GM23248 (cell line): ENCODE results near the gene NUDCD3. TPM values are rescaled to one million over a fixed set of nuclear protein-coding genes. Genes with fewer than 3 reads are reported as not detected.

Source experiments
- DNase-seq: peaks from one replicate; pipeline ENCODE4 v3.0.0-alpha.2; 2015
- H2AFZ ChIP-seq: fragments of 200-600 bp; sonication (generic); 2 replicates; pipeline ENCODE4 v1.6.1; 2016; ENCODE audit warnings: antibody characterized with exemption
- H3F3A ChIP-seq: fragments of 200-600 bp; sonication (generic); 2 replicates; pipeline ENCODE4 v1.6.1; 2016; ENCODE audit warnings: mild to moderate bottlenecking, antibody characterized with exemption, mixed run types; ENCODE audit not compliant: insufficient read depth
- H3K27ac ChIP-seq: fragments of 200-600 bp; sonication (generic); 2 replicates; pipeline ENCODE4 v1.5.1; 2016; ENCODE audit warnings: mild to moderate bottlenecking
- H3K27me3 ChIP-seq: fragments of 200-600 bp; sonication (generic); replicated peaks from 2 replicates; pipeline ENCODE4 v1.6.1; 2016; ENCODE audit warnings: mild to moderate bottlenecking; ENCODE audit not compliant: insufficient read depth
- H3K36me3 ChIP-seq: fragments of 200-600 bp; sonication (generic); 2 replicates; pipeline ENCODE4 v1.6.1; 2016; ENCODE audit warnings: low read depth, mild to moderate bottlenecking
- H3K4me1 ChIP-seq: fragments of 200-600 bp; sonication (generic); 2 replicates; pipeline ENCODE4 v1.6.1; 2016; ENCODE audit warnings: mild to moderate bottlenecking; ENCODE audit not compliant: insufficient read depth
- H3K4me2 ChIP-seq: fragments of 200-600 bp; sonication (generic); one replicate; pipeline ENCODE4 v1.6.1; 2016; ENCODE audit warnings: mild to moderate bottlenecking; ENCODE audit not compliant: unreplicated experiment
- H3K4me3 ChIP-seq: fragments of 200-600 bp; sonication (generic); 2 replicates; pipeline ENCODE4 v1.5.1; 2016; ENCODE audit warnings: mild to moderate bottlenecking
- H3K79me2 ChIP-seq: fragments of 200-600 bp; sonication (generic); 2 replicates; pipeline ENCODE4 v1.6.1; 2016; ENCODE audit warnings: mild to moderate bottlenecking; ENCODE audit not compliant: insufficient read depth
- H3K9ac ChIP-seq: fragments of 200-600 bp; sonication (generic); 2 replicates; pipeline ENCODE4 v1.6.1; 2016; ENCODE audit warnings: mild to moderate bottlenecking
- H3K9me2 ChIP-seq: fragments of 200-600 bp; sonication (generic); 2 replicates; pipeline ENCODE4 v1.6.1; 2016; ENCODE audit warnings: mixed run types, mild to moderate bottlenecking, moderate library complexity; ENCODE audit not compliant: insufficient read depth
- H3K9me3 ChIP-seq: fragments of 200-600 bp; sonication (generic); one replicate; pipeline ENCODE4 v1.6.1; 2017; ENCODE audit warnings: low read depth
- H4K20me1 ChIP-seq: fragments of 200-600 bp; sonication (generic); 2 replicates; pipeline ENCODE4 v1.6.0; 2016; ENCODE audit not compliant: insufficient read depth
- EZH2 ChIP-seq: fragments of 200-600 bp; sonication (generic); IDR thresholded peaks from 2 replicates; pipeline ENCODE4 v1.6.1; 2018; ENCODE audit warnings: antibody characterized with exemption, mild to moderate bottlenecking; ENCODE audit not compliant: insufficient read depth, poor library complexity, severe bottlenecking
- EZH2phosphoT487 ChIP-seq: fragments of 200-600 bp; sonication (generic); IDR thresholded peaks from 2 replicates; pipeline ENCODE4 v1.6.1; 2018; ENCODE audit warnings: antibody characterized with exemption, moderate library complexity, mild to moderate bottlenecking, low read depth; ENCODE audit not compliant: insufficient read depth
- WGBS, 2 experiments: methylation state at CpG; one replicate each; pipeline ENCODE4 v1.1.6; 2015 to 2017; ENCODE audit warnings: low lambda C conversion rate in 2 of 2, low coverage in 1 of 2; ENCODE audit errors: missing lambda C conversion rate in 2 of 2; 5-methylcytosine and 5-hydroxymethylcytosine counted together
- in situ Hi-C: fragments of 300-500 bp; cut with MboI; formaldehyde crosslinking; loops from 2 replicates; pipeline ENCODE4 v1.15.0; 2020
- polyA plus RNA-seq: library from polyadenylated mRNA; unstranded; fragments of >200 nt; fragmentation: Nextera tagmentation; extraction: Ambion mirVana; gene quantifications from 2 replicates; pipeline ENCODE4 v1.2.1, GENCODE V29; 2016
- total RNA-seq: library from RNA; depleted of rRNA; stranded (reverse); fragments of >200 nt; shearing (Covaris generic); gene quantifications from 2 replicates; pipeline ENCODE4 v1.2.3, GENCODE V29; 2014

NUDCD3 gene
- total and polyA plus RNA-seq, 2 experiments from 2014 or later, result 56.7 to 79.1 TPM

DNA sequence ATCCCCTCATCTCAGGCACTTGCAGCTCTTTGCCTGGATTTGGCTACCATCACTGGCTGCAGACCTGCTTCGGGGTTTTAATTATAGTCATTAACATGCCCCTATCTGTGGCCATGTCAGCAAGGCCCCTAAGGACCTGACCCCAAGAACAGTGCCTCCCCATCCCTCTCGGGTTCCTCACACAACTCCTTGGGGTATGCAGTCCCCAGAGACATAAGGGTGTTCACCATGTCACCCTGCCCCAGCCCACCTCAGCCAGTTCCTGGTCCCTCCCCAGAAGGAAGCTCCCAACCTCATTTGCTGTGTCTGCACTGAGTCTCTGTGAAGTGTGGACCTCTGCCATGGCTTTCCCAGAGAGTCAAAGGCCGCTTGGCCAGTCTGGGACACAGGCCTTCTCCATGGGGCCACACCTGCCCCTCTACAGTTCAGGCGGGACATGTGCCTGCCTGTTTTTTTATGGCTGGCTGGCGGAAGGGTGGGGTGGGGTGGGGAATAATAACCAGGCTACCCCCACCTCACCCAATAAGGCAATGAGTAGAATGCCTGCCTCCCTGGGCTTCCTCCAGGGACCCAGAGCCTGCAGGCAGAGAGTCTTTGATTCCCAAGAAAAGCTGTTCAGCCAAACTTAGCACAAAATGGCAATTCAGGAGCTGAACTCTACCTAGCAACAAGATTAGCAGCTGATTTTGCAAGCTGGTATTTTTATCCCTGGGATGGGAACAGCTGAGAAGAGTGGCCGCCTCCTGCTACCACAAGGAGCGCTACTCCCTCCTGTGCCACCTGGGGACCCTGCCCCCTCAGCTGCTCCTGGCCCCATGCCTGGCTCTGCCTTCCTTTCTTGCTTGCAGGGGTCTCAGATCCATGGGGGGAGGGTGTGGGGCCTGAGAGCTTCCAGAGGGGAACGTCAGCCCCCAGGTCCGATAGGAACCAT is 141.3 kb downstream of the NUDCD3 start:
- Histone ChIP-seq H4K20me1 (no peaks in the 10 kb centered on the region), H3K9me2 (no peaks in the 10 kb centered on the region), H3F3A (no peaks in the 10 kb centered on the region), H2AFZ (no peak overlapping the region), H3K4me2 (no peak overlapping the region), H3K27ac (no peak overlapping the region), H3K4me3 (no peak overlapping the region), H3K9me3 (no peaks in the 10 kb centered on the region), H3K27me3 (no peaks in the 10 kb centered on the region), H3K79me2 (no peaks in the 10 kb centered on the region), H3K36me3 (no peaks in the 10 kb centered on the region), H3K4me1 (no peaks in the 10 kb centered on the region), H3K9ac (no peak overlapping the region)
- 62 to 78% methylated on average over 8 to 9 of the region's 9 CpGs for WGBS, 2 experiments
- no peak for TF ChIP-seq EZH2phosphoT487
- TF ChIP-seq EZH2, result no peak
- DNase-seq, result no peak
- in situ Hi-C loops, result no loop called here

- WGBS, 2 experiments, result 66 to 67% methylated on average over 2 of the region's 2 CpGs
- H3F3A ChIP-seq, result no peaks in the 10 kb centered on the region
- H3K79me2 ChIP-seq, result no peaks in the 10 kb centered on the region
- H2AFZ ChIP-seq, result no peak overlapping the region
- H3K4me2 ChIP-seq, result no peak overlapping the region
- in situ Hi-C loops, result no loop called here
- TF ChIP-seq EZH2phosphoT487, result no peak
- TF ChIP-seq EZH2, result no peak
- no peaks in the 10 kb centered on the region for H3K27me3 ChIP-seq
- no peaks in the 10 kb centered on the region for H3K9me2 ChIP-seq
- no peak overlapping the region for H3K4me3 ChIP-seq
- peak; percentile 67 for DNase-seq
- H4K20me1 ChIP-seq, result no peaks in the 10 kb centered on the region
- no peaks in the 10 kb centered on the region for H3K36me3 ChIP-seq
- H3K9me3 ChIP-seq, result no peaks in the 10 kb centered on the region
- no peak overlapping the region for H3K27ac ChIP-seq
- no peak overlapping the region for H3K9ac ChIP-seq
- H3K4me1 ChIP-seq, result no peaks in the 10 kb centered on the region
Measured at GRCh38 chr7:44348300-44348699, 142.2 kb downstream of the NUDCD3 start.

DNA sequence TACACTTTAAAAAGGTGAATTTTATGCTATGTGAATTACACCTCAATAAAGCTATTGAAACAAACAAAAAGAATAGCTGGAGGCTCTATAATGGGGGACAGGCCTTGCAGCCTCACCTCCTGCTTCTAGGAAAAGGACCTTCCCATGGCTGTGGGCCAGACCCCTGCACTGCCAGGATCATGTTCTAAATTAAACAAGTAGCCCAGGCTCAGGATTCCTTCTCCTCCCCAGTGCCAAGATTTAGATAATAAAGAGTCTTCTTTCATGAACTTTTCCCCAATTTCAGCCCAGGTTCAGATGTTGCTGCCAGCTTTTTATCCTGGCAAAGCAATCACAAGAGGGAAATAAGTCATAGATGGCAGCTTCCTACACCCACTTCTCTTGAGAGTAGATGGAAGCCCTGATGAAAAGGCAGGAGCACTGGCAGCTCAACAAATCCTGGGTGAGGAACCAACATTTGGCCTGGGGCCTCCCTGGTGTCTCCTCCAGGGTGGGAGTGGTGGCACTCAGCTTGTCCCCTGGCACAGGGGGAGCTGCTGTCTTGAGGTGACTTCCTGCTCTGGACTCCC is 142.8 kb downstream of the NUDCD3 start:
- Histone ChIP-seq H3K27ac (no peak overlapping the region), H4K20me1 (no peaks in the 10 kb centered on the region), H3K9me3 (no peaks in the 10 kb centered on the region), H3K9me2 (no peaks in the 10 kb centered on the region), H3K79me2 (no peaks in the 10 kb centered on the region), H3K9ac (no peak overlapping the region), H3F3A (no peaks in the 10 kb centered on the region), H3K4me3 (no peak overlapping the region), H3K4me1 (no peaks in the 10 kb centered on the region), H3K27me3 (no peaks in the 10 kb centered on the region), H3K36me3 (no peaks in the 10 kb centered on the region), H3K4me2 (no peak overlapping the region), H2AFZ (no peak overlapping the region)
- TF ChIP-seq EZH2 (no peak), EZH2phosphoT487 (no peak)
- no peak for DNase-seq
- in situ Hi-C loops, result no loop called here

- Histone ChIP-seq H2AFZ (no peak overlapping the region), H3K79me2 (no peaks in the 10 kb centered on the region), H3K36me3 (no peaks in the 10 kb centered on the region), H3K9me2 (no peaks in the 10 kb centered on the region), H3F3A (no peaks in the 10 kb centered on the region), H4K20me1 (no peaks in the 10 kb centered on the region), H3K27me3 (no peaks in the 10 kb centered on the region), H3K4me3 (no peak overlapping the region), H3K9me3 (no peaks in the 10 kb centered on the region), H3K27ac (no peak overlapping the region), H3K9ac (no peak overlapping the region), H3K4me2 (no peak overlapping the region), H3K4me1 (no peaks in the 10 kb centered on the region)
- no peak for DNase-seq
- TF ChIP-seq EZH2phosphoT487 (no peak), EZH2 (no peak)
- 80% methylated on average over 2 of the region's 2 CpGs for WGBS, 2 experiments
- in situ Hi-C loops, result no loop called here
Measured at GRCh38 chr7:44346063-44346462, 144.4 kb downstream of the NUDCD3 start.
